Measurements from ENCODE around the gene TIMM22.

The TIMM22 gene

GRCh38 chr17:1033503-1033902, 36.6 kb downstream of the TIMM22 start:
- H3K36me3 Mint-ChIP-seq (ENCODE audit: insufficient read depth), result peaks cover 4% of the 10 kb centered on the region
- DNase-seq (ENCODE audit: low spot score in 2 of 2), result no peak
- H3K27me3 Mint-ChIP-seq, result no peaks in the 10 kb centered on the region
- H3K9me3 Mint-ChIP-seq, result no peaks in the 10 kb centered on the region
- H3K4me3 Mint-ChIP-seq, result no peak overlapping the region
- H3K4me1 Mint-ChIP-seq, result peaks cover 6% of the 10 kb centered on the region
- no peak for ATAC-seq (replicated peaks; ENCODE audit: extremely low read depth, poor library complexity, severe bottlenecking)
- H3K27ac Mint-ChIP-seq (ENCODE audit: low read depth), result peak overlapping the region; percentile 75

- Mint-ChIP-seq H3K27ac (ENCODE audit: low read depth) (peak overlapping the region; percentile 41), H3K36me3 (ENCODE audit: insufficient read depth) (peaks cover 5% of the 10 kb centered on the region), H3K4me3 (no peak overlapping the region), H3K9me3 (no peaks in the 10 kb centered on the region), H3K4me1 (peaks cover 10% of the 10 kb centered on the region), H3K27me3 (no peaks in the 10 kb centered on the region)
- no peak for ATAC-seq (replicated peaks; ENCODE audit: extremely low read depth, poor library complexity, severe bottlenecking)
- no peak for DNase-seq (ENCODE audit: low spot score in 2 of 2)
These were observed 37.8 kb downstream of the TIMM22 start for GRCh38 chr17:1034652-1035210.

- no peak for ATAC-seq (replicated peaks; ENCODE audit: extremely low read depth, poor library complexity, severe bottlenecking)
- Mint-ChIP-seq H3K36me3 (ENCODE audit: insufficient read depth) (peaks cover 5% of the 10 kb centered on the region), H3K9me3 (no peaks in the 10 kb centered on the region), H3K4me3 (no peak overlapping the region), H3K27me3 (no peaks in the 10 kb centered on the region), H3K27ac (ENCODE audit: low read depth) (peak overlapping the region; percentile 32), H3K4me1 (peaks cover 10% of the 10 kb centered on the region)
- no peak for DNase-seq (ENCODE audit: low spot score in 2 of 2)
These were observed 38.7 kb downstream of the TIMM22 start for GRCh38 chr17:1035546-1036170.

GRCh38 chr17:1036171-1036844, 39.4 kb downstream of the TIMM22 start:
- peaks cover 10% of the 10 kb centered on the region for H3K4me1 Mint-ChIP-seq

GRCh38 chr17:1036845-1037237, 39.9 kb downstream of the TIMM22 start:
- peaks cover 12% of the 10 kb centered on the region for H3K4me1 Mint-ChIP-seq
- no peak overlapping the region for H3K27ac Mint-ChIP-seq (ENCODE audit: low read depth)
- H3K4me3 Mint-ChIP-seq, result no peak overlapping the region

More at GRCh38 chr17:1036171-1036844, 39.4 kb downstream of the TIMM22 start:
- Mint-ChIP-seq H3K27me3 (no peaks in the 10 kb centered on the region), H3K27ac (ENCODE audit: low read depth) (peak overlapping the region; percentile 32), H3K9me3 (no peaks in the 10 kb centered on the region), H3K4me3 (no peak overlapping the region), H3K36me3 (ENCODE audit: insufficient read depth) (peaks cover 5% of the 10 kb centered on the region)
- no peak for DNase-seq (ENCODE audit: low spot score in 2 of 2)
- no peak for ATAC-seq (replicated peaks; ENCODE audit: extremely low read depth, poor library complexity, severe bottlenecking)

GRCh38 chr17:1037238-1037879, 40.4 kb downstream of the TIMM22 start:
- Mint-ChIP-seq H3K27me3 (no peaks in the 10 kb centered on the region), H3K36me3 (ENCODE audit: insufficient read depth) (peaks cover 7% of the 10 kb centered on the region), H3K27ac (ENCODE audit: low read depth) (no peak overlapping the region), H3K9me3 (no peaks in the 10 kb centered on the region), H3K4me1 (peaks cover 15% of the 10 kb centered on the region), H3K4me3 (no peak overlapping the region)
- ATAC-seq (replicated peaks; ENCODE audit: extremely low read depth, poor library complexity, severe bottlenecking) (no peak), DNase-seq (ENCODE audit: low spot score in 2 of 2) (no peak)

More at GRCh38 chr17:1036845-1037237, 39.9 kb downstream of the TIMM22 start:
- Mint-ChIP-seq H3K36me3 (ENCODE audit: insufficient read depth) (peaks cover 5% of the 10 kb centered on the region), H3K27me3 (no peaks in the 10 kb centered on the region), H3K9me3 (no peaks in the 10 kb centered on the region)
- DNase-seq (ENCODE audit: low spot score in 2 of 2) (no peak), ATAC-seq (replicated peaks; ENCODE audit: extremely low read depth, poor library complexity, severe bottlenecking) (no peak)

GRCh38 chr17:1038459-1039122, 41.7 kb downstream of the TIMM22 start:
- H3K4me3 Mint-ChIP-seq, result no peak overlapping the region
- no peaks in the 10 kb centered on the region for H3K9me3 Mint-ChIP-seq
- peaks cover 10% of the 10 kb centered on the region for H3K36me3 Mint-ChIP-seq (ENCODE audit: insufficient read depth)
- ATAC-seq (replicated peaks; ENCODE audit: extremely low read depth, poor library complexity, severe bottlenecking) (no peak), DNase-seq (ENCODE audit: low spot score in 2 of 2) (no peak)
- H3K27ac Mint-ChIP-seq (ENCODE audit: low read depth), result no peak overlapping the region
- no peaks in the 10 kb centered on the region for H3K27me3 Mint-ChIP-seq
- peaks cover 15% of the 10 kb centered on the region for H3K4me1 Mint-ChIP-seq

- no peak overlapping the region for H3K27ac Mint-ChIP-seq (ENCODE audit: low read depth)
These were observed 42.2 kb downstream of the TIMM22 start for GRCh38 chr17:1039123-1039507.

GRCh38 chr17:1039511-1040215, 42.7 kb downstream of the TIMM22 start:
- ATAC-seq (replicated peaks; ENCODE audit: extremely low read depth, poor library complexity, severe bottlenecking), result no peak
- H3K4me1 Mint-ChIP-seq, result peaks cover 18% of the 10 kb centered on the region
- no peaks in the 10 kb centered on the region for H3K9me3 Mint-ChIP-seq
- DNase-seq (ENCODE audit: low spot score in 2 of 2), result no peak
- no peak overlapping the region for H3K4me3 Mint-ChIP-seq
- peaks cover 13% of the 10 kb centered on the region for H3K36me3 Mint-ChIP-seq (ENCODE audit: insufficient read depth)
- no peak overlapping the region for H3K27ac Mint-ChIP-seq (ENCODE audit: low read depth)
- no peaks in the 10 kb centered on the region for H3K27me3 Mint-ChIP-seq

More at GRCh38 chr17:1039123-1039507, 42.2 kb downstream of the TIMM22 start:
- no peak overlapping the region for H3K4me3 Mint-ChIP-seq
- peaks cover 11% of the 10 kb centered on the region for H3K36me3 Mint-ChIP-seq (ENCODE audit: insufficient read depth)
- peaks cover 15% of the 10 kb centered on the region for H3K4me1 Mint-ChIP-seq
- ATAC-seq (replicated peaks; ENCODE audit: extremely low read depth, poor library complexity, severe bottlenecking) (no peak), DNase-seq (ENCODE audit: low spot score in 2 of 2) (no peak)
- H3K27me3 Mint-ChIP-seq, result no peaks in the 10 kb centered on the region
- H3K9me3 Mint-ChIP-seq, result no peaks in the 10 kb centered on the region

GRCh38 chr17:1040216-1040600, 43.3 kb downstream of the TIMM22 start:
- H3K27ac Mint-ChIP-seq (ENCODE audit: low read depth), result no peak overlapping the region
- H3K27me3 Mint-ChIP-seq, result no peaks in the 10 kb centered on the region
- H3K4me1 Mint-ChIP-seq, result peaks cover 24% of the 10 kb centered on the region
- ATAC-seq (replicated peaks; ENCODE audit: extremely low read depth, poor library complexity, severe bottlenecking), result no peak
- H3K36me3 Mint-ChIP-seq (ENCODE audit: insufficient read depth), result peaks cover 13% of the 10 kb centered on the region
- no peak for DNase-seq (ENCODE audit: low spot score in 2 of 2)
- H3K9me3 Mint-ChIP-seq, result no peaks in the 10 kb centered on the region
- H3K4me3 Mint-ChIP-seq, result no peak overlapping the region

- peaks cover 19% of the 10 kb centered on the region for H3K36me3 Mint-ChIP-seq (ENCODE audit: insufficient read depth)
These were observed 44.8 kb downstream of the TIMM22 start for GRCh38 chr17:1041746-1042145.

GRCh38 chr17:1042486-1042885, 45.6 kb downstream of the TIMM22 start:
- H3K4me3 Mint-ChIP-seq, result no peak overlapping the region
- no peaks in the 10 kb centered on the region for H3K9me3 Mint-ChIP-seq
- H3K27ac Mint-ChIP-seq (ENCODE audit: low read depth), result no peak overlapping the region
- peaks cover 25% of the 10 kb centered on the region for H3K4me1 Mint-ChIP-seq
- DNase-seq (ENCODE audit: low spot score in 2 of 2) (no peak), ATAC-seq (replicated peaks; ENCODE audit: extremely low read depth, poor library complexity, severe bottlenecking) (no peak)
- H3K27me3 Mint-ChIP-seq, result no peaks in the 10 kb centered on the region
- peaks cover 19% of the 10 kb centered on the region for H3K36me3 Mint-ChIP-seq (ENCODE audit: insufficient read depth)

More at GRCh38 chr17:1041746-1042145, 44.8 kb downstream of the TIMM22 start:
- ATAC-seq (replicated peaks; ENCODE audit: extremely low read depth, poor library complexity, severe bottlenecking) (no peak), DNase-seq (ENCODE audit: low spot score in 2 of 2) (no peak)
- Mint-ChIP-seq H3K9me3 (no peaks in the 10 kb centered on the region), H3K4me1 (peaks cover 25% of the 10 kb centered on the region), H3K27ac (ENCODE audit: low read depth) (no peak overlapping the region), H3K4me3 (no peak overlapping the region), H3K27me3 (no peaks in the 10 kb centered on the region)

Measured in central memory CD8-positive, alpha-beta T cell (primary cell).